ENCODE results near the gene DLD. TPM values are rescaled to one million over a fixed set of nuclear protein-coding genes. Genes with fewer than 3 reads are reported as not detected.

Gene DLD
- total and polyA plus RNA-seq, 2 of the 13 experiments (the other 11 are each of a cell fraction or from before 2014, with no cell fraction given), result 56.8 to 95.2 TPM

DNA sequence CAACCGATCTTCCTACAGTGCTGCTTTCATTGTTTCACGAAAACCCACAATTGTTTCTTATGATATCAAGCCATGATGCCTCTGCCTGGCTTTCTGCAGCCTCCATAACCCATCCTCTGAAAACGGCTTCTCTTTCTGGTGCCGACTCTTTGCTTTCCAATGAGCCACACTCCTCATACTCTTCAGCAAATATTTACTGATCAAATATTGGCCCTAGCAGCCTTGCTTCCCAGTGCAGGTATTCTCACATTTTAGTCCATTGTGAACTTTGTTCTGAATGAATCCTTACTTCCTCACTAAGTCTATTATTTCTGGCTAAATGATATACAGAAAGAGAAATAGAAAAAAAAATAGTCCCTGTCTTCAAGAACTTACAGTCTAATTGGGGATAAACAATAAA is 76.4 kb downstream of the DLD start (continued):
- TF ChIP-seq, protein P1, sequence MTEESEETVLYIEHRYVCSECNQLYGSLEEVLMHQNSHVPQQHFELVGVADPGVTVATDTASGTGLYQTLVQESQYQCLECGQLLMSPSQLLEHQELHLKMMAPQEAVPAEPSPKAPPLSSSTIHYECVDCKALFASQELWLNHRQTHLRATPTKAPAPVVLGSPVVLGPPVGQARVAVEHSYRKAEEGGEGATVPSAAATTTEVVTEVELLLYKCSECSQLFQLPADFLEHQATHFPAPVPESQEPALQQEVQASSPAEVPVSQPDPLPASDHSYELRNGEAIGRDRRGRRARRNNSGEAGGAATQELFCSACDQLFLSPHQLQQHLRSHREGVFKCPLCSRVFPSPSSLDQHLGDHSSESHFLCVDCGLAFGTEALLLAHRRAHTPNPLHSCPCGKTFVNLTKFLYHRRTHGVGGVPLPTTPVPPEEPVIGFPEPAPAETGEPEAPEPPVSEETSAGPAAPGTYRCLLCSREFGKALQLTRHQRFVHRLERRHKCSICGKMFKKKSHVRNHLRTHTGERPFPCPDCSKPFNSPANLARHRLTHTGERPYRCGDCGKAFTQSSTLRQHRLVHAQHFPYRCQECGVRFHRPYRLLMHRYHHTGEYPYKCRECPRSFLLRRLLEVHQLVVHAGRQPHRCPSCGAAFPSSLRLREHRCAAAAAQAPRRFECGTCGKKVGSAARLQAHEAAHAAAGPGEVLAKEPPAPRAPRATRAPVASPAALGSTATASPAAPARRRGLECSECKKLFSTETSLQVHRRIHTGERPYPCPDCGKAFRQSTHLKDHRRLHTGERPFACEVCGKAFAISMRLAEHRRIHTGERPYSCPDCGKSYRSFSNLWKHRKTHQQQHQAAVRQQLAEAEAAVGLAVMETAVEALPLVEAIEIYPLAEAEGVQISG (CRISPR knock-in tag; IDR thresholded peaks at IDR 0.05), result peak; percentile 56; the same call in 1 of the 2 replicates
- TF ChIP-seq GFI1 (CRISPR knock-in tag; IDR thresholded peaks at IDR 0.05; ENCODE audit: borderline replicate concordance) (peak; percentile 81), ZNF883 (CRISPR knock-in tag; IDR thresholded peaks at IDR 0.05; ENCODE audit: not compliant biosample characterization) (no peak), ZNF331 (CRISPR knock-in tag; IDR thresholded peaks at IDR 0.05) (peak; percentile 65; the same call in 1 of the 2 replicates), PHF20 (CRISPR knock-in tag; IDR thresholded peaks at IDR 0.05) (no peak), ZNF546 (CRISPR knock-in tag; conservative IDR thresholded peaks at IDR 0.05) (no peak), ZNF33A (CRISPR knock-in tag; IDR thresholded peaks at IDR 0.05; ENCODE audit: borderline replicate concordance) (no peak), TP53 (CRISPR knock-in tag; conservative IDR thresholded peaks at IDR 0.05) (0 out of 2 replicates have a peak, but pooled peaks have one; percentile 74), THAP11 (CRISPR knock-in tag; IDR thresholded peaks at IDR 0.05) (peak; percentile 39; the same call in 1 of the 2 replicates)
- TF ChIP-seq, protein P2, sequence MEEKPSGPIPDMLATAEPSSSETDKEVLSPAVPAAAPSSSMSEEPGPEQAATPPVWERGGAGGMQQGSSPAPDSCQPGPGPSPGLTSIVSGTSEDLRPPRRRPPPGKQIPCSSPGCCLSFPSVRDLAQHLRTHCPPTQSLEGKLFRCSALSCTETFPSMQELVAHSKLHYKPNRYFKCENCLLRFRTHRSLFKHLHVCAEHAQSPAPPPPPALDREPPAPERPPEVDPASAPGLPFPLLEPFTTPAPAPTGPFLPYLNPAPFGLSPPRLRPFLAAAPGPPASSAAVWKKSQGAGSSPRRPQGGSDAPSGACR (CRISPR knock-in tag; IDR thresholded peaks at IDR 0.05), result no peak
- TF ChIP-seq, protein P3, sequence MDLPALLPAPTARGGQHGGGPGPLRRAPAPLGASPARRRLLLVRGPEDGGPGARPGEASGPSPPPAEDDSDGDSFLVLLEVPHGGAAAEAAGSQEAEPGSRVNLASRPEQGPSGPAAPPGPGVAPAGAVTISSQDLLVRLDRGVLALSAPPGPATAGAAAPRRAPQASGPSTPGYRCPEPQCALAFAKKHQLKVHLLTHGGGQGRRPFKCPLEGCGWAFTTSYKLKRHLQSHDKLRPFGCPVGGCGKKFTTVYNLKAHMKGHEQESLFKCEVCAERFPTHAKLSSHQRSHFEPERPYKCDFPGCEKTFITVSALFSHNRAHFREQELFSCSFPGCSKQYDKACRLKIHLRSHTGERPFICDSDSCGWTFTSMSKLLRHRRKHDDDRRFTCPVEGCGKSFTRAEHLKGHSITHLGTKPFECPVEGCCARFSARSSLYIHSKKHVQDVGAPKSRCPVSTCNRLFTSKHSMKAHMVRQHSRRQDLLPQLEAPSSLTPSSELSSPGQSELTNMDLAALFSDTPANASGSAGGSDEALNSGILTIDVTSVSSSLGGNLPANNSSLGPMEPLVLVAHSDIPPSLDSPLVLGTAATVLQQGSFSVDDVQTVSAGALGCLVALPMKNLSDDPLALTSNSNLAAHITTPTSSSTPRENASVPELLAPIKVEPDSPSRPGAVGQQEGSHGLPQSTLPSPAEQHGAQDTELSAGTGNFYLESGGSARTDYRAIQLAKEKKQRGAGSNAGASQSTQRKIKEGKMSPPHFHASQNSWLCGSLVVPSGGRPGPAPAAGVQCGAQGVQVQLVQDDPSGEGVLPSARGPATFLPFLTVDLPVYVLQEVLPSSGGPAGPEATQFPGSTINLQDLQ (CRISPR knock-in tag; IDR thresholded peaks at IDR 0.05), result no peak
- TF ChIP-seq, protein P4, sequence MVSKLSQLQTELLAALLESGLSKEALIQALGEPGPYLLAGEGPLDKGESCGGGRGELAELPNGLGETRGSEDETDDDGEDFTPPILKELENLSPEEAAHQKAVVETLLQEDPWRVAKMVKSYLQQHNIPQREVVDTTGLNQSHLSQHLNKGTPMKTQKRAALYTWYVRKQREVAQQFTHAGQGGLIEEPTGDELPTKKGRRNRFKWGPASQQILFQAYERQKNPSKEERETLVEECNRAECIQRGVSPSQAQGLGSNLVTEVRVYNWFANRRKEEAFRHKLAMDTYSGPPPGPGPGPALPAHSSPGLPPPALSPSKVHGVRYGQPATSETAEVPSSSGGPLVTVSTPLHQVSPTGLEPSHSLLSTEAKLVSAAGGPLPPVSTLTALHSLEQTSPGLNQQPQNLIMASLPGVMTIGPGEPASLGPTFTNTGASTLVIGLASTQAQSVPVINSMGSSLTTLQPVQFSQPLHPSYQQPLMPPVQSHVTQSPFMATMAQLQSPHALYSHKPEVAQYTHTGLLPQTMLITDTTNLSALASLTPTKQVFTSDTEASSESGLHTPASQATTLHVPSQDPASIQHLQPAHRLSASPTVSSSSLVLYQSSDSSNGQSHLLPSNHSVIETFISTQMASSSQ (IDR thresholded peaks at IDR 0.05; ENCODE audit: low read depth), result no peak
- TF ChIP-seq, protein P4 (CRISPR knock-in tag; IDR thresholded peaks at IDR 0.05; ENCODE audit: borderline replicate concordance), result peak; percentile 31; the same call in 1 of the 2 replicates
- TF ChIP-seq, protein P5, sequence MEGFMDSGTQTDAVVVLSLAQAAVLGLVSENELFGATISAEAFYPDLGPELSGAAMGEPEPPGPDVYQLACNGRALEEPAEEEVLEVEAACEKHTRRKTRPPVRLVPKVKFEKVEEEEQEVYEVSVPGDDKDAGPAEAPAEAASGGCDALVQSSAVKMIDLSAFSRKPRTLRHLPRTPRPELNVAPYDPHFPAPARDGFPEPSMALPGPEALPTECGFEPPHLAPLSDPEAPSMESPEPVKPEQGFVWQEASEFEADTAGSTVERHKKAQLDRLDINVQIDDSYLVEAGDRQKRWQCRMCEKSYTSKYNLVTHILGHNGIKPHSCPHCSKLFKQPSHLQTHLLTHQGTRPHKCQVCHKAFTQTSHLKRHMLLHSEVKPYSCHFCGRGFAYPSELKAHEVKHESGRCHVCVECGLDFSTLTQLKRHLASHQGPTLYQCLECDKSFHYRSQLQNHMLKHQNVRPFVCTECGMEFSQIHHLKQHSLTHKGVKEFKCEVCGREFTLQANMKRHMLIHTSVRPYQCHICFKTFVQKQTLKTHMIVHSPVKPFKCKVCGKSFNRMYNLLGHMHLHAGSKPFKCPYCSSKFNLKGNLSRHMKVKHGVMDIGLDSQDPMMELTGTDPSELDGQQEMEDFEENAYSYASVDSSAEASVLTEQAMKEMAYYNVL (CRISPR knock-in tag; IDR thresholded peaks at IDR 0.05; ENCODE audit: borderline replicate concordance), result peak; percentile 93

All from HepG2 (cell line).